ENCODE results near the gene ADGRG1.

- TF ChIP-seq POLR2AphosphoS5 (IDR thresholded peaks at IDR 0.05; ENCODE audit: borderline replicate concordance, low read depth, low read length), result no peak
- no peak for TF ChIP-seq EZH2 (IDR thresholded peaks at IDR 0.05)
These were observed 24.3 kb upstream of the ADGRG1 start for GRCh38 chr16:57604177-57604576.
